Sigmoid colon (tissue), 7 donors: ENCODE results near the gene ZSWIM8. TPM values are rescaled to one million over a fixed set of nuclear protein-coding genes. Genes with fewer than 3 reads are reported as not detected.

Experiments used
- DNase-seq: peaks from one replicate; pipeline ENCODE4 v3.0.0-alpha.2; 2019
- H3K27ac ChIP-seq, 4 donors: fragments of 200-600 bp; sonication (generic); one replicate each; pipeline ENCODE4 v1.5.1; 2016 to 2019; ENCODE audit warnings: mild to moderate bottlenecking in 1 of 4
- H3K27me3 ChIP-seq, 3 donors: fragments of 200-600 bp; sonication (generic); one replicate each; pipeline ENCODE4 v1.5.1; 2019; ENCODE audit warnings: mild to moderate bottlenecking in 1 of 3
- H3K36me3 ChIP-seq, 4 donors: fragments of 200-600 bp; sonication (generic); one replicate each; pipeline ENCODE4 v1.5.1; 2016 to 2019
- H3K4me1 ChIP-seq, 4 donors: fragments of 200-600 bp; sonication (generic); one replicate each; pipeline ENCODE4 v1.5.1; 2017 to 2019
- H3K4me3 ChIP-seq, 4 donors: fragments of 200-600 bp; sonication (generic); one replicate each; pipeline ENCODE4 v1.5.1; 2017 to 2019; ENCODE audit warnings: mild to moderate bottlenecking in 2 of 4, moderate library complexity in 1 of 4
- H3K9me3 ChIP-seq, 4 donors: fragments of 200-600 bp in 3 of 4; sonication (generic) in 3 of 4; one replicate each; pipeline versions ENCODE4 v1.5.1 to v1.6.1; 2013 to 2019
- CTCF ChIP-seq, 4 experiments: fragments of 450-650 bp in 3 of 4; fragments of 200-600 bp in 1 of 4; IDR thresholded peaks; one replicate each; pipeline ENCODE4 v1.5.1; 2016 to 2019; ENCODE audit warnings: antibody characterized with exemption in 4 of 4, mild to moderate bottlenecking in 3 of 4, moderate library complexity in 2 of 4
- EP300 ChIP-seq, 4 donors: sonication (generic); formaldehyde crosslinking; IDR thresholded peaks; one replicate each; pipeline ENCODE4 v1.6.1; 2017; ENCODE audit warnings: antibody characterized with exemption in 4 of 4
- POLR2A ChIP-seq, 2 donors: fragments of 450-650 bp; IDR thresholded peaks; one replicate each; pipeline ENCODE4 v1.6.1; 2016; ENCODE audit warnings: antibody characterized with exemption in 2 of 2, mild to moderate bottlenecking in 2 of 2, moderate library complexity in 2 of 2
- POLR2AphosphoS5 ChIP-seq, 4 donors: sonication (generic); formaldehyde crosslinking; IDR thresholded peaks; one replicate each; pipeline ENCODE4 v1.6.1; 2017; ENCODE audit warnings: antibody characterized with exemption in 4 of 4
- WGBS, 2 donors: extraction: QIAGEN DNeasy Blood & Tissue Kit; methylation state at CpG; one replicate each; pipeline ENCODE4 v1.1.7; 2013; 5-methylcytosine and 5-hydroxymethylcytosine counted together
- intact Hi-C: fragments of 100-400 bp; cut with DNase I; formaldehyde crosslinking; loops from one replicate; pipeline ENCODE4 v1.15.1; 2023
- polyA plus RNA-seq, 3 donors: library from polyadenylated mRNA; stranded (reverse); fragments of 200-250 nt; gene quantifications; one replicate each; pipeline ENCODE4 v1.2.3, GENCODE V29; 2013
- total RNA-seq, 4 donors: library from RNA; depleted of rRNA; stranded (reverse); fragments of >200 nt; gene quantifications; one replicate each; pipeline ENCODE4 v1.1.0, GENCODE V29; 2016
- donor health status: healthy with polysubstance abuse.
- donor health status: Bipolar disorder and iron deficiency.
- donor health status: healthy.

ZSWIM8 gene
- total and polyA plus RNA-seq, 7 donors: 34.8 to 138 (median 61.8) TPM

GRCh38 chr10:73799899-73800559 lies 14.6 kb downstream of the ZSWIM8 start:
- Histone ChIP-seq H3K36me3 (peaks cover 54 to 100% (median 82%) of the 10 kb centered on the region in 4 donors), H3K27me3 (no peaks in the 10 kb centered on the region), H3K9me3 (no peaks in the 10 kb centered on the region), H3K4me1 (no peaks in the 10 kb centered on the region), H3K4me3 (no peak overlapping the region), H3K27ac (no peak overlapping the region)
- intact Hi-C loops: no loop called here
- WGBS, 2 donors: 83 to 84% methylated on average over 9 of the region's 9 CpGs
- no peak for DNase-seq
- TF ChIP-seq EP300 (IDR thresholded peaks at IDR 0.05): no peak
- peak in 1 of 4 donors; percentile 13 for TF ChIP-seq POLR2AphosphoS5 (IDR thresholded peaks at IDR 0.05)

- WGBS, 2 donors: 88 to 89% methylated on average over 20 of the region's 20 CpGs
- Histone ChIP-seq H3K27ac (no peak overlapping the region), H3K9me3 (no peaks in the 10 kb centered on the region), H3K36me3 (peaks cover 47 to 100% (median 83%) of the 10 kb centered on the region in 4 donors), H3K4me1 (no peaks in the 10 kb centered on the region), H3K4me3 (no peak overlapping the region), H3K27me3 (no peaks in the 10 kb centered on the region)
- no peak for DNase-seq
- intact Hi-C loops: no loop called here
- TF ChIP-seq POLR2AphosphoS5 (IDR thresholded peaks at IDR 0.05) (peak in 1 of 4 donors; percentile 30), EP300 (IDR thresholded peaks at IDR 0.05) (no peak)
These were observed 15.3 kb downstream of the ZSWIM8 start for GRCh38 chr10:73800560-73801252.

DNA sequence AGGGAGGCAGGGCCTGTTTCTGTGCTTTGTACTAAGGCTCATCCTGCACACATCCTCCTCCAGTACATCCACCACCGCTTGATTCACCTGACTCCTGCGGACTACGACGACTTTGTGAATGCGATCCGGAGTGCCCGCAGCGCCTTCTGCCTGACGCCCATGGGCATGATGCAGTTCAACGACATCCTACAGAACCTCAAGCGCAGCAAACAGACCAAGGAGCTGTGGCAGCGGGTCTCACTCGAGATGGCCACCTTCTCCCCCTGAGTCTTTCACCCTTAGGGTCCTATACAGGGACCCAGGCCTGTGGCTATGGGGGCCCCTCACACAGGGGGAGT lies 15.8 kb downstream of the ZSWIM8 start:
- H3K27ac ChIP-seq: no peak overlapping the region
- H3K4me3 ChIP-seq: no peak overlapping the region
- no peaks in the 10 kb centered on the region for H3K9me3 ChIP-seq
- H3K36me3 ChIP-seq: peaks cover 48 to 100% (median 84%) of the 10 kb centered on the region in 4 donors
- no peaks in the 10 kb centered on the region for H3K27me3 ChIP-seq
- no peak for TF ChIP-seq CTCF (IDR thresholded peaks at IDR 0.05)
- peak in 1 of 4 donors; percentile 19 for TF ChIP-seq POLR2AphosphoS5 (IDR thresholded peaks at IDR 0.05)
- TF ChIP-seq EP300 (IDR thresholded peaks at IDR 0.05): no peak
- no peak for TF ChIP-seq POLR2A (IDR thresholded peaks at IDR 0.05)
- intact Hi-C loops: no loop called here
- no peak for DNase-seq
- no peaks in the 10 kb centered on the region for H3K4me1 ChIP-seq
- 95 to 96% methylated on average over 13 of the region's 13 CpGs for WGBS, 2 donors

DNA sequence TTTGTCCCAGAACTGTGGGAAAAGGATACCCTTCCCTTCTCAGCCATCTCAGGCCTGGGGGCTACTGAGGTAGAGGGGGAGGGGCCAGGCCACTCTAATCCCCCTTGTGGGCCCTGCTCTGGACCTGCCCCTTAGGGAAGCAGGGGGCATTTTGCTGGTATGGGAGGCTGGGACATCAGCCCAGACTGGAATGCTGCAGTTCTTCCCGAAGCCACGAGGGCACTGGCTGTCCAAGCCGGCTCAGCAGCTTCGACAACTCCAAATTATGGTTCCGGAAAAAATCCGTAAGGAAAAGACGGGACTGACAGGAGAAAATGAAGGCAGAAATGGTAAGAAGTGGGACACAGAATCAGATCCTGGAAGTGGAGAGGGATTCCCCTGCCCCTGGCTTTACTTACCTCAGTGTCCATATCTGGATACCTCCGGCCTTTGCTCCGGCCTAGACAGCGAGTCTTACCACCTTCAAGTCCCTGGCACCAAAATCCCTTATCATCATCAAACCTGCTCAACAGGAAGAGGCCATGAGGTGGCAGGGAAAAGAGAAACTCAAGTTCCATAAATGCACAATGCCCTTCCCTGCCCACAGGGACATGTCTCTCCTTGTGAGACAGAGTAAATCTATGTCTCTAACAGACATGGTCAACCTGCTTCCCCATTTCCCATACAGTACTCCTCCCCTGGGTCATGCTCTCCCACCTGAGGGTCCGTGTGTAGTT lies 17.0 kb downstream of the ZSWIM8 start:
- Histone ChIP-seq H3K4me1 (peaks cover 0 to 11% (median 6%) of the 10 kb centered on the region in 4 donors), H3K27ac (no peak overlapping the region), H3K27me3 (no peaks in the 10 kb centered on the region), H3K36me3 (peaks cover 54 to 100% (median 87%) of the 10 kb centered on the region in 4 donors), H3K4me3 (no peak overlapping the region), H3K9me3 (no peaks in the 10 kb centered on the region)
- WGBS, 2 donors: 89 to 90% methylated on average over 11 of the region's 11 CpGs
- intact Hi-C loops: no loop called here
- DNase-seq: no peak
- TF ChIP-seq POLR2AphosphoS5 (IDR thresholded peaks at IDR 0.05): no peak
- no peak for TF ChIP-seq EP300 (IDR thresholded peaks at IDR 0.05)
- no peak for TF ChIP-seq CTCF (IDR thresholded peaks at IDR 0.05)
- no peak for TF ChIP-seq POLR2A (IDR thresholded peaks at IDR 0.05)

DNA sequence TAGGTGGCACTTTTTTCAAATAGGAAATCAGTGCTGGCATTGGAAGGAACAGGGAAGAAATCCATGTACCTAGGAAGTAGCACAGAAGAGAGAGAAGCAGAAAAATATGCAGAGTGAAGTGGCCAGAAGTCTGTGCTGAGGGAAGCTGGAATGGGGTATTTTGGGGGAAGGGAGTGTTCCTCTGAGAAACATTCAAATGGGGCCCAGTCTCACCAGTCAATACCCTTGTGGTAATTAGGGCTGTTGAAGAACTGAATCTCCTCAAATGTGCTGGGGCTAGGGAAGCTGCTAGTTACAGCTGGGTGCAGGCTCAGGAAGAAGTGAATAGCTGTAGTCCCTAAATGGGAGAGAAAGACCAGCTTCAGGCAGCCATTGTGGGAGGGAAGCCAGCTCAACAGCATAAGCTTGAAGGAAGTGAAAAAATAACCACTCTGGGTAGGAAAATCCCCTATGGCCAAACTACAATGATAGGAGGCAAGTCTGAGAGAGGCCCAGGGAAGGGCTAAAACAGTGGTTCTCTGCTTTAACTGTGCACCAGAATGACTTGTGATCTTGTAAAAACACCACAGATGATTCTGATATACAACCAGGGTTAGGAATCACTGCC lies 18.4 kb downstream of the ZSWIM8 start:
- intact Hi-C loops: no loop called here
- Histone ChIP-seq H3K4me1 (peaks cover 0 to 18% (median 6%) of the 10 kb centered on the region in 4 donors), H3K36me3 (peaks cover 58 to 100% (median 85%) of the 10 kb centered on the region in 4 donors), H3K4me3 (no peak overlapping the region), H3K9me3 (no peaks in the 10 kb centered on the region), H3K27ac (no peak overlapping the region), H3K27me3 (no peaks in the 10 kb centered on the region)
- DNase-seq: no peak
- TF ChIP-seq CTCF (IDR thresholded peaks at IDR 0.05) (no peak), EP300 (IDR thresholded peaks at IDR 0.05) (no peak), POLR2AphosphoS5 (IDR thresholded peaks at IDR 0.05) (no peak), POLR2A (IDR thresholded peaks at IDR 0.05) (no peak)
